ENCODE results near the gene GNB5.

GNB5 gene

GRCh38 chr15:52162876-52163275 is 28.3 kb downstream of the GNB5 start:
- no peak for TF ChIP-seq CTCF (IDR thresholded peaks at IDR 0.05; ENCODE audit: low read depth, low read length)
- DNase-seq (ENCODE audit: low read depth in 2 of 2): no peak
- no peak overlapping the region for H3K4me3 ChIP-seq (replicated peaks in 1 of 2; ENCODE audit: low read depth in 2 of 2, low read length in 2 of 2)

- DNase-seq (ENCODE audit: low read depth in 2 of 2): no peak
Measured at GRCh38 chr15:52162260-52162659, 28.9 kb downstream of the GNB5 start.

GRCh38 chr15:52161406-52161966 is 29.7 kb downstream of the GNB5 start:
- DNase-seq (ENCODE audit: low read depth in 2 of 2): no peak
- no peak overlapping the region for H3K4me3 ChIP-seq (replicated peaks in 1 of 2; ENCODE audit: low read depth in 2 of 2, low read length in 2 of 2)
- no peak for TF ChIP-seq CTCF (IDR thresholded peaks at IDR 0.05; ENCODE audit: low read depth, low read length)

More at GRCh38 chr15:52162260-52162659, 28.9 kb downstream of the GNB5 start:
- no peak for TF ChIP-seq CTCF (IDR thresholded peaks at IDR 0.05; ENCODE audit: low read depth, low read length)
- no peak overlapping the region for H3K4me3 ChIP-seq (replicated peaks in 1 of 2; ENCODE audit: low read depth in 2 of 2, low read length in 2 of 2)

- DNase-seq (ENCODE audit: low read depth in 2 of 2): no peak
- H3K4me3 ChIP-seq (replicated peaks in 1 of 2; ENCODE audit: low read depth in 2 of 2, low read length in 2 of 2): no peak overlapping the region
- no peak for TF ChIP-seq CTCF (IDR thresholded peaks at IDR 0.05; ENCODE audit: low read depth, low read length)
Measured at GRCh38 chr15:52159645-52160044, 31.5 kb downstream of the GNB5 start.

- no peak for DNase-seq (ENCODE audit: low read depth in 2 of 2)
- TF ChIP-seq CTCF (IDR thresholded peaks at IDR 0.05; ENCODE audit: low read depth, low read length): no peak
- no peak overlapping the region for H3K4me3 ChIP-seq (replicated peaks in 1 of 2; ENCODE audit: low read depth in 2 of 2, low read length in 2 of 2)
Measured at GRCh38 chr15:52158084-52158765, 33.0 kb downstream of the GNB5 start.

GRCh38 chr15:52155878-52156277 is 35.3 kb downstream of the GNB5 start:
- DNase-seq (ENCODE audit: low read depth in 2 of 2): no peak
- no peak for TF ChIP-seq CTCF (IDR thresholded peaks at IDR 0.05; ENCODE audit: low read depth, low read length)
- H3K4me3 ChIP-seq (replicated peaks in 1 of 2; ENCODE audit: low read depth in 2 of 2, low read length in 2 of 2): no peak overlapping the region
